Measurements from ENCODE around the gene OR51D1.

- TF ChIP-seq, protein P1, sequence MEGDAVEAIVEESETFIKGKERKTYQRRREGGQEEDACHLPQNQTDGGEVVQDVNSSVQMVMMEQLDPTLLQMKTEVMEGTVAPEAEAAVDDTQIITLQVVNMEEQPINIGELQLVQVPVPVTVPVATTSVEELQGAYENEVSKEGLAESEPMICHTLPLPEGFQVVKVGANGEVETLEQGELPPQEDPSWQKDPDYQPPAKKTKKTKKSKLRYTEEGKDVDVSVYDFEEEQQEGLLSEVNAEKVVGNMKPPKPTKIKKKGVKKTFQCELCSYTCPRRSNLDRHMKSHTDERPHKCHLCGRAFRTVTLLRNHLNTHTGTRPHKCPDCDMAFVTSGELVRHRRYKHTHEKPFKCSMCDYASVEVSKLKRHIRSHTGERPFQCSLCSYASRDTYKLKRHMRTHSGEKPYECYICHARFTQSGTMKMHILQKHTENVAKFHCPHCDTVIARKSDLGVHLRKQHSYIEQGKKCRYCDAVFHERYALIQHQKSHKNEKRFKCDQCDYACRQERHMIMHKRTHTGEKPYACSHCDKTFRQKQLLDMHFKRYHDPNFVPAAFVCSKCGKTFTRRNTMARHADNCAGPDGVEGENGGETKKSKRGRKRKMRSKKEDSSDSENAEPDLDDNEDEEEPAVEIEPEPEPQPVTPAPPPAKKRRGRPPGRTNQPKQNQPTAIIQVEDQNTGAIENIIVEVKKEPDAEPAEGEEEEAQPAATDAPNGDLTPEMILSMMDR (conservative IDR thresholded peaks at IDR 0.05; ENCODE audit: low read length), result no peak
- no peak for TF ChIP-seq EZH2phosphoT487 (IDR thresholded peaks at IDR 0.05; ENCODE audit: borderline replicate concordance)
Observed at GRCh38 chr11:4606231-4607015, 30.9 kb upstream of the OR51D1 start.

All from Loucy (cell line).